Glomerular visceral epithelial cell (primary cell): Measurements from ENCODE around the gene PKD1.
A peak's percentile ranks its signal among the peaks of the same experiment; 100 is the strongest.

Source experiments
- DNase-seq: peaks from one replicate; pipeline ENCODE4 v3.0.0-alpha.2; 2016; ENCODE audit errors: extremely low spot score

The PKD1 gene

DNA sequence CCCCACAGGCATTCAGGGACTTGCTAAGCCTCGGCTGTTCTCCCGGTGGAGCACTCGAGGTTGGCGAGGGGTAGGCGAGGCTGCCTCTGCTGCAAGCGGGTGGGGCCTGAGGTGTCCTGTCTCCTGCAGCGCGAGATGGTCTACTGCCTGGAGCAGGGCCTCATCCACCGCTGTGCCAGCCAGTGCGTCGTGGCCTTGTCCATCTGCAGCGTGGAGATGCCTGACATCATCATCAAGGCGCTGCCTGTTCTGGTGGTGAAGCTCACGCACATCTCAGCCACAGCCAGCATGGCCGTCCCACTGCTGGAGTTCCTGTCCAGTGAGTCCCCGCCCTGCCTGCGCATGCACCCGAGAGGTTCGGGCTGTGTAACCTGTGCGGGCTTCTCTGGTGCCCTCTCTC lies 61.6 kb downstream of the PKD1 start:
- no peak for DNase-seq

DNA sequence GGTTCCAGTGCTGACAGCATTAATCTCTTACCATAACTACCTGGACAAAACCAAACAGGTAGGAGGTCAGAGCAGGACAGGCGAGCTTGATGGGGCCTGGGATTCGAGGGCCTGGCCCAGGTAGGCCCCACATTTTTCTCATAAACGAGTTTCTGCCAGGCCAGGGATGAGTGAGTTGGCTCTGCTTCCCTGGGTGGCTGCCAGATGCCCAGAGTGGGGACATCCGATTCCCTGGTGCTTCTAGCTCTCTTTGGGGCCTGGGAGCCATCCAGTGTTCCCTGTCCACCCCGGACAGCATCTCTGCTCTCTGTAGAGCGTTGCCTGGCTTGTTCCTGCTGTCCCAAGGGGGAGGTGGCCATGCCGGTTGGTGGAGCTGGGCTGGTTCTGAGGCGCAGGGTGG lies 62.8 kb downstream of the PKD1 start:
- no peak for DNase-seq

GRCh38 chr16:2071454-2072202 lies 64.1 kb downstream of the PKD1 start:
- no peak for DNase-seq

DNA sequence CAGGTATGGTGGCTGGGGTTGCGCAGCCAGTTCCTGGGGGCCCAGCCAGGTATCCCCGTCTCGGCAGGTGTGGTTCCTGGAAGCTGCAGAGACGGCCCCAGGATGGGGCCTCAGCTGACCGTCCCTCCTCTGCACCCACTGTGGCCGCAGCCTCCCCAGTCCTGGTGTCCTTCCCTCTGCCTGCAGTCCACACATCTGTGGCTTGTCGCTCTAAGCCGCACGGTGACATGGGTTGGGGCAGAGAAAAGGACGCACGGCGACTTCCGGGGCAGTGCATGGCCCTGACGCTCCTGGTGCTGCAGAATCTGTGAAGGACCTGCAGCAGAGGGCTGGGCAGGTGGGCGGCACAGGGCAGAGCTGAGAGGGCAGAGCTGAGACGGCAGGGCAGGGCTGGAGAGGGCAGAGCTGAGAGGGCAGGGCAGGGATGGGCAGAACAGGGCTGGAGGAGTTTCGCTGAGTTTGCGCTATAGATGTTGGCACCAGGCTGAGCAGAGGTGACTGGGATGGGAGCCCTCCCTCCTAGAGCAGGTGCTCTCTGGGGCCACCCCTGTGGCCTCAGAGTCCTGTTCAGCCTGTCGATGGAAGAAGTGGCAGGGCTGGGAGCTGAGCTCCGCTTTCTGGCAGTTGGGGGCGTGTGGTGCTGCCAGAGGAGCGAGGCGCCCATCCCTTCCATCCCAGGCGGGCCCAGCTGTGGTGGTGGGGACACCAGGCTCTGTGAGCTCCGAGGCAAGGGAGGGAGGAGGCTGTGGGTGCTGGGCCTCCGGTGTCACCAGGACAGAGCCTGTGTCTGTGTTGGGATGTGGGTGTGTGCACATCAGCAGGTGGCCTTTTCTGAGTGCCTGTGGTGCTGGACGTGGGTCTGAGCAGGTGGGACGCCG lies 64.9 kb downstream of the PKD1 start:
- DNase-seq = no peak

GRCh38 chr16:2066139-2066538 lies 69.6 kb downstream of the PKD1 start:
- no peak for DNase-seq

GRCh38 chr16:2064368-2064945 lies 71.2 kb downstream of the PKD1 start:
- DNase-seq = no peak

DNA sequence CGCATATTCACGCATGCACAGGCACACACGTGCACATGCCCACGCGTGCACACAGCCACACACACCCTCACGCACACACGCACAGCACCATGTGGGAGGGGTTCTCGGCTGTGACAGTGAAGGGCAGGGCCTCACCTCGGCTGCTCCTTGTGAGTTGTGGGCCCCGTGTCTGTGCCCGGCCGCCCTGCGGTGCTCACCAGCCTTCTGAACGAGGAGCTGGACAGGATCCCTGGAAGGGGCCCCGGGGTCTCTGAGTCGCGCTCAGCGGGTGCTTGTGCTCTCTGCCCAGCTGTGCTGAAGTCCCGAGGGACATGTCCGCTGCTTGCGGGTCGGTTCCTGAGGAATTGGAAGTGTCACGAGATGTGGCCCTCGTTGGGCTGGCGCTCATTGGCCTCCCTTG lies 71.8 kb downstream of the PKD1 start:
- DNase-seq = no peak

GRCh38 chr16:2062801-2063200 lies 72.9 kb downstream of the PKD1 start:
- DNase-seq = no peak

GRCh38 chr16:2061526-2061925 lies 74.2 kb downstream of the PKD1 start:
- no peak for DNase-seq

DNA sequence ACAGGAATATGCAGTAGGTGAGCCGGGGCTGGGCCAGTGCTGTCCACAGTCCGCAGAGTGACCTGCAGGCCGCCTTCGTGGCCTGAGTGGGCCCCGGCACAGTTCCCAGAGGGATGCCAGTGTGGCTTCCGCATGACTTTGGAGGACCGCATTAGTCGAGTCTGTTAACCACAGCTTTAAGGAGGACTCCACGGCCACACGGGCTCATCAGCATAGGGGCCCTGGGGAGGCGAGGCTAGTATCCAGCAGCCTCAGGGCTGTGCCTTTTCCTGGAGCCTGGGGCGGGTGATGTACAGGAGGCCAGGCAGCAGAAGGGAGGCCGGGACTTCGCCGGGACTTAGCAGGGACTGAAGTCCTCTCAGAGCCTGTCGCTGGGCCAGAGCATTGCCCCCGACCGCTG lies 74.7 kb downstream of the PKD1 start:
- no peak for DNase-seq

- DNase-seq = no peak
Observed at GRCh38 chr16:2060346-2060745, 75.4 kb downstream of the PKD1 start.

DNA sequence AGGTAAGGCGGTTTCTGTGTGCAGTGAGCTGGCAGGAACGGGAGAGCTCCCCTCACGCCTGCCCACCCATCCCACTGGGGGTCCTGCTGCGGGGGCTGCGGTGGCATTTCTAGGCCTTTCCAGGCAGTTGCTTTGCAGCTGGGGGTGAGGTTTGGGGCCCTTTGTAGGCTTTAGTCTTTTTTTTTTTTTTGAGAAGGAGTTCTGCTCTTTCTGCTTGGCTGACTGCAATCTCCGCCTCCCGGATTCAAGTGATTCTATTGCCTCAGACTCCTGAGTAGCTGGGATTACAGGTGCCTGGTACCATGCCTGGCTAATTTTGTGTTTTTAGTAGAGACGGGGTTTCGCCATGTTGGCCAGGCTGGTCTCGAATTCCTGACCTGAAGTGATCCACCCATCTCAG lies 76.8 kb downstream of the PKD1 start:
- no peak for DNase-seq

GRCh38 chr16:2058420-2058819 lies 77.3 kb downstream of the PKD1 start:
- no peak for DNase-seq

DNA sequence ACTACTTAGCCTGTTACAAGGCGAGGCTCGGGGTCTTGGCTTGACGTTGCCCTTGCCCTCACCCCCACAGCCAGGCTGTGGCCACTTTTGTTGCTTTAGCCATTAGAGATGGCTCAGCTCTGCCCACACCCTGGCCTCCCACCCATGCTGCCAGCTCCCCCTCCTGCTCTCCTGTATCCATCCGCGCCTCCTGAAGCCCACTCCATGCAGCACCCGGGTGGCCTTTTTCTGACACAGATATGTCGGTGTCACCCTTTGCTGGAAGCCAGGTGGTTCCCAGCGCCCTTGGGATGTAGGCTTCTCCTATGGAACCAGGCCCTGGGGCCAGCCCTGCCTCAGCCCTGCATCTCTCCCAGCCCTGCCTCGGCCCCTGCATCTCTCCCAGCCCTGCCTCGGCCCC lies 78.3 kb downstream of the PKD1 start:
- DNase-seq = no peak

DNA sequence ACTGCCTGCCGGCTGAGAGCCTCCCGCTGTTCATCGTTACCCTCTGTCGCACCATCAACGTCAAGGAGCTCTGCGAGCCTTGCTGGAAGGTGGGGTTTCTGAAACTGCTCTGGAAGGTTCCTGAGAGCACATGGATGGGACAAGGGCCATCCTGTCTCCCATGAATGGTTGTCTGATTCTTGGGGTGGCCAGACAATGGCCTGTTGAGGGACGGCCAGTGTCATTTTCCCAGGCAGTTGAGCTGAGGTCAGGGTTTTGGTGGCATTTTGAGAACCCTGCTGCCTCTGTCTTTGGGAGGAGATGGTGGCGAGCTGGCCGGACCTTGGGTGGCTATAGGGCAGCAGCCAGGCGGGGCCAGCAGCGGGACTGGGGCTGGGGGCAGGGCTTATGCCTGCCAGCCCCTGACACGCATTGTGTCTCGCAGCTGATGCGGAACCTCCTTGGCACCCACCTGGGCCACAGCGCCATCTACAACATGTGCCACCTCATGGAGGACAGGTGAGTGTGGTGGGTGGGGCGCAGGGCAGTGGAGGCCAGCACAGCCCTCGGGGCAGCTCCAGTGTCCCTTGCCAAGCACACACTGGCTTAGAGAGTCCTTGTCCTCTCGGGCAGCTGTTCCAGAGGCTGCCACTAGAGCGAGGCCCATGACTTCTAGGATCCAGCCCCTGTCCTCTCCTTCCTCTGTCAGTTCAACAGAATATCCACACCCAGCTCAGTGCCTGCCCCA lies 78.9 kb downstream of the PKD1 start:
- DNase-seq = no peak

DNA sequence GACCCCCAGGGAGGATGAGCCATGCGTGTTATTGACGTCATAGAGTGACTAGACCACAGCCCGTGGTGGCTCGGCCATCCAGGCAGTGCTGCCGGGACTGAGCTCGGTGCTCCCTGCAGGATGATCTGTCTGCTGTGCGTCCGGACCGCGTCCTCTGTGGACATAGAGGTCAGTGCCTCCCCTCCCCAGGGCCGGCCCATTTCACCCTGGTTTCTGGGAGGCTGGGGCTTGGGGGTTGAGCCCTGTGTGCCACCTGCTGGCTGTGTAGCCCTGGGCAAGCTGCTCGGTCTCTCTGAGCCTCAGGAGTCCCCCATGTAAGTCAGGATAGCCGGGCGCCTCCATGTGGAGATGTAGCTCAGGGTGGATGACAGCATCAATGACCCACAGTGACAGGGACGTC lies 79.6 kb downstream of the PKD1 start:
- no peak for DNase-seq

GRCh38 chr16:2054543-2055245 lies 81.0 kb downstream of the PKD1 start:
- no peak for DNase-seq

DNA sequence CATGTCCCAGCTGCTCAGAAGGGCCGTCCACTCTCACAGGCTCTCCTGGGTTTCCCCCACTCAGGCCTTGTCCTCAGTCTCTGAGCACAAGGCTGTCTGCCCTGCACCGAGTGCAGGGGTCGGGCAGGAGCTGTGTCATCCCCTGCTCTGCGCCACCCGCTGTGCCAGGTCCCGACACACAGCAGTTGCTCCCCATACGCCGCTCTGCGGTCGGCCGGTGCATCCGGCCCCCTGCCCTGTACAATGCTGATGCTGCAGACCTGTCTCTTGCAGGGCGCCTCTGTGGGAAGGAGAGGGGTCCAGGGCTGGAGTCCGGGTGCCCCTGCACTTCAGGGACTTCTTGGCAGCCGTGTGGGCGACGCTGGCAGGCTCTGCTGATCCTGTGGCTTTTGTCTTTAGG lies 81.8 kb downstream of the PKD1 start:
- no peak for DNase-seq

DNA sequence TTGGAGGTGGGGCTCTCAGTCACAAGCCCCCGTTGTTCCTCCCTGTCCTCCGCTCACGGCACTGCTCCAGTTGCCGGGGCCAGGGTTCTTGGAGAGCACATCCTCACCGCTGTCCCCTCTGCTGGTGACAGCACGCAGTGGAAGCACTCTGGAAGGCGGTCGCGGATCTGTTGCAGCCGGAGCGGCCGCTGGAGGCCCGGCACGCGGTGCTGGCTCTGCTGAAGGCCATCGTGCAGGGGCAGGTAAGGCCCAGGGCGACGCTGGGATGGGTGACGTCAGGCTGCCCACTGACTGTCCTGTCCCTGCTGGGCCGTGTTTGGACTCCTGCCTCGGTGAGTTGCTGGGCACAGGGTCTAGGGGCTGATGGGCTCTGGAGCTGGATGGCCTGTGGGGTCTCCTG lies 82.5 kb downstream of the PKD1 start:
- DNase-seq = no peak

- DNase-seq = no peak
Observed at GRCh38 chr16:2048116-2048543, 87.6 kb downstream of the PKD1 start.

- DNase-seq = peak; percentile 93
Observed at GRCh38 chr16:2047330-2048115, 88.2 kb downstream of the PKD1 start, which contains the start of the genes NTHL1 and TSC2. TSS of gene NTHL1 (minus strand) at chr16:2047834. CDS start at chr16:2047823, 11 bp downstream. TSS of gene TSC2 (plus strand) at chr16:2047985. CDS start at chr16:2048616, 631 bp downstream.
